ENCODE data around the gene SFMBT1.

DNA sequence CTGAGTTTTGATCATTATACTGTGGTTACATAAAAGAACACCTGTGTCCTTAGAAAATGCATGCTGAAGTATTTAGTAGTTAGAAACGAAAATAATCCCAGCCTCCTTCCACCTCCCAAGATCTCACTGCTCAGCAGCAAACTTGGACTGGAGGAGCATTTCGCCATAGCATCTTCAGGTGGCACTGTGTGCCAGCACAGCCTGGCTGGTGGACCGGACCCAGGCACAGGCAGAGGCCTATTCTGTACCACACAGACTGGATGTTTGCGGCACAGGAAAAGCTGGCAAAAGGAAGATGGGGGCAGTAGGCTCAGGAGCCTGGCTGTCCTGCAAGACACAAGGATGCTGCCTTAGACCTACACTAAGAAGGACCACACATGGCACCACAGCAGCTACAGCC, 158.7 kb downstream of the SFMBT1 start:
- TF ChIP-seq EP300 (IDR thresholded peaks at IDR 0.05) (no peak), POLR2A (IDR thresholded peaks at IDR 0.05) (no peak)
- TF ChIP-seq, protein P1, sequence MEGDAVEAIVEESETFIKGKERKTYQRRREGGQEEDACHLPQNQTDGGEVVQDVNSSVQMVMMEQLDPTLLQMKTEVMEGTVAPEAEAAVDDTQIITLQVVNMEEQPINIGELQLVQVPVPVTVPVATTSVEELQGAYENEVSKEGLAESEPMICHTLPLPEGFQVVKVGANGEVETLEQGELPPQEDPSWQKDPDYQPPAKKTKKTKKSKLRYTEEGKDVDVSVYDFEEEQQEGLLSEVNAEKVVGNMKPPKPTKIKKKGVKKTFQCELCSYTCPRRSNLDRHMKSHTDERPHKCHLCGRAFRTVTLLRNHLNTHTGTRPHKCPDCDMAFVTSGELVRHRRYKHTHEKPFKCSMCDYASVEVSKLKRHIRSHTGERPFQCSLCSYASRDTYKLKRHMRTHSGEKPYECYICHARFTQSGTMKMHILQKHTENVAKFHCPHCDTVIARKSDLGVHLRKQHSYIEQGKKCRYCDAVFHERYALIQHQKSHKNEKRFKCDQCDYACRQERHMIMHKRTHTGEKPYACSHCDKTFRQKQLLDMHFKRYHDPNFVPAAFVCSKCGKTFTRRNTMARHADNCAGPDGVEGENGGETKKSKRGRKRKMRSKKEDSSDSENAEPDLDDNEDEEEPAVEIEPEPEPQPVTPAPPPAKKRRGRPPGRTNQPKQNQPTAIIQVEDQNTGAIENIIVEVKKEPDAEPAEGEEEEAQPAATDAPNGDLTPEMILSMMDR (IDR thresholded peaks at IDR 0.05) = no peak

Data from ovary (tissue), 3 donors.